Measurements from ENCODE around the gene PTPRM. TPM values are rescaled to one million over a fixed set of nuclear protein-coding genes. Genes with fewer than 3 reads are reported as not detected.

PTPRM gene
- total RNA-seq, 2 donors from 2014 or later: 80.1 to 106 TPM

DNA sequence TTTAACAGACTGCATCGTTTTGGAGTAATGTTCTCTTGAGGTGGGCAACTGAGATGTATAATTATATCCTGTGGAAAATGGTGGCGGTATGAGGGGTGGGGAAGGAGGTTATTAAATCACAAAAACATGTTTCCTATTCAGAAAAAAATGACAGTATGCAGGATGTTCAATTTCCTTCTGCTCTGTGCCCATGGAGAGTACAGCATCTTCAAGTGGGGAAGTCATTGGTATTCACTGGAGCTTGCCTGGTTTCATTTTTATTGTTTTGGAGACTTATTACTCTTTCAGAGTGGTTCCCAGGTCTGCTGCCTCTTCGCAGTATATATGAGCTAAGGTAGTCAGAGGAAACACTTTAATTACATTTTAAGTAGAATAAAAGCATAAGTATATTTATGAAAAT lies 723.3 kb downstream of the PTPRM start:
- no peak for DNase-seq (ENCODE audit: low spot score)
- Histone ChIP-seq H3K27ac (no peak overlapping the region), H3K4me1 (peaks cover 0 to 6% of the 10 kb centered on the region in 2 donors), H3K36me3 (no peaks in the 10 kb centered on the region), H3K27me3 (no peaks in the 10 kb centered on the region), H3K4me3 (no peak overlapping the region), H3K9me3 (no peaks in the 10 kb centered on the region)
- TF ChIP-seq, protein P1, sequence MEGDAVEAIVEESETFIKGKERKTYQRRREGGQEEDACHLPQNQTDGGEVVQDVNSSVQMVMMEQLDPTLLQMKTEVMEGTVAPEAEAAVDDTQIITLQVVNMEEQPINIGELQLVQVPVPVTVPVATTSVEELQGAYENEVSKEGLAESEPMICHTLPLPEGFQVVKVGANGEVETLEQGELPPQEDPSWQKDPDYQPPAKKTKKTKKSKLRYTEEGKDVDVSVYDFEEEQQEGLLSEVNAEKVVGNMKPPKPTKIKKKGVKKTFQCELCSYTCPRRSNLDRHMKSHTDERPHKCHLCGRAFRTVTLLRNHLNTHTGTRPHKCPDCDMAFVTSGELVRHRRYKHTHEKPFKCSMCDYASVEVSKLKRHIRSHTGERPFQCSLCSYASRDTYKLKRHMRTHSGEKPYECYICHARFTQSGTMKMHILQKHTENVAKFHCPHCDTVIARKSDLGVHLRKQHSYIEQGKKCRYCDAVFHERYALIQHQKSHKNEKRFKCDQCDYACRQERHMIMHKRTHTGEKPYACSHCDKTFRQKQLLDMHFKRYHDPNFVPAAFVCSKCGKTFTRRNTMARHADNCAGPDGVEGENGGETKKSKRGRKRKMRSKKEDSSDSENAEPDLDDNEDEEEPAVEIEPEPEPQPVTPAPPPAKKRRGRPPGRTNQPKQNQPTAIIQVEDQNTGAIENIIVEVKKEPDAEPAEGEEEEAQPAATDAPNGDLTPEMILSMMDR (IDR thresholded peaks at IDR 0.05): no peak

DNA sequence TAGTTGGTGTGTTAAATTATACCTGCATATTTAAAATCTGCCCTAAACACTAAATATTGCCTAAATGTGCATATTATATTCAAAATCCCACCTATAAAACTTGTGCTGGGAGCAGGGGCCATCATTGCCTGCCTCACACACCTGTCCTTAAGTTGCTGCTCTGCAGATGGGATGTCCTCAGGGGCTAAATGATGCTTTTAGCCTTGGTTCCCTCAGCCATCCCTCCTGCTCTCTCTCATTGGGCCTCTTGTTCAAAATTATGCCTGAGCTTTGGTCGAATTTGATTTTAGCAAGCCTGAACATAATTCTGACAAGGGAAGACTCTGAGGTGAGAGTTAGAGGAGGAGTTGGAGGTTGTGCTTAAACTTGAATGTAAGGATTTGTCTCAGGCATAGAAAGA lies 723.8 kb downstream of the PTPRM start:
- H3K36me3 ChIP-seq: no peaks in the 10 kb centered on the region
- peaks cover 0 to 6% of the 10 kb centered on the region in 2 donors for H3K4me1 ChIP-seq
- H3K27ac ChIP-seq: no peak overlapping the region
- H3K9me3 ChIP-seq: no peaks in the 10 kb centered on the region
- TF ChIP-seq, protein P1 (IDR thresholded peaks at IDR 0.05): no peak
- no peaks in the 10 kb centered on the region for H3K27me3 ChIP-seq
- DNase-seq (ENCODE audit: low spot score): no peak
- H3K4me3 ChIP-seq: no peak overlapping the region

GRCh38 chr18:8293184-8293583 lies 726.1 kb downstream of the PTPRM start:
- Histone ChIP-seq H3K36me3 (no peaks in the 10 kb centered on the region), H3K4me1 (peaks cover 0 to 6% of the 10 kb centered on the region in 2 donors), H3K4me3 (no peak overlapping the region), H3K27ac (no peak overlapping the region), H3K27me3 (no peaks in the 10 kb centered on the region), H3K9me3 (no peaks in the 10 kb centered on the region)
- TF ChIP-seq, protein P1 (IDR thresholded peaks at IDR 0.05): no peak
- DNase-seq (ENCODE audit: low spot score): no peak

GRCh38 chr18:8296886-8297616 lies 729.9 kb downstream of the PTPRM start:
- Histone ChIP-seq H3K36me3 (no peaks in the 10 kb centered on the region), H3K27ac (no peak overlapping the region), H3K27me3 (no peaks in the 10 kb centered on the region), H3K4me3 (no peak overlapping the region), H3K9me3 (no peaks in the 10 kb centered on the region), H3K4me1 (no peaks in the 10 kb centered on the region)
- TF ChIP-seq, protein P1 (IDR thresholded peaks at IDR 0.05): no peak
- DNase-seq (ENCODE audit: low spot score): no peak

- TF ChIP-seq, protein P1 (IDR thresholded peaks at IDR 0.05): no peak
- no peak for DNase-seq (ENCODE audit: low spot score)
- H3K4me3 ChIP-seq: no peak overlapping the region
- H3K4me1 ChIP-seq: no peaks in the 10 kb centered on the region
- no peaks in the 10 kb centered on the region for H3K9me3 ChIP-seq
- no peaks in the 10 kb centered on the region for H3K36me3 ChIP-seq
- H3K27me3 ChIP-seq: no peaks in the 10 kb centered on the region
- no peak overlapping the region for H3K27ac ChIP-seq
Observed at GRCh38 chr18:8298186-8298585, 731.1 kb downstream of the PTPRM start.

Measured in right atrium auricular region (tissue), 2 donors.